AG10803 (cell line): ENCODE results near the gene MED23.

Experiments
- DNase-seq: peaks from one replicate; pipeline ENCODE4 v3.0.0; 2010; ENCODE audit warnings: low read depth
- H3K4me3 ChIP-seq: 2 replicates; pipeline ENCODE4 v1.5.1; 2011; ENCODE audit warnings: mild to moderate bottlenecking, low read length, control low read depth
- TF ChIP-seq, protein P1 (sequence below): conservative IDR thresholded peaks from 2 replicates; pipeline ENCODE4 v1.5.1; 2011; ENCODE audit warnings: mild to moderate bottlenecking, low read length, control low read depth, inconsistent platforms

MED23 gene

DNA sequence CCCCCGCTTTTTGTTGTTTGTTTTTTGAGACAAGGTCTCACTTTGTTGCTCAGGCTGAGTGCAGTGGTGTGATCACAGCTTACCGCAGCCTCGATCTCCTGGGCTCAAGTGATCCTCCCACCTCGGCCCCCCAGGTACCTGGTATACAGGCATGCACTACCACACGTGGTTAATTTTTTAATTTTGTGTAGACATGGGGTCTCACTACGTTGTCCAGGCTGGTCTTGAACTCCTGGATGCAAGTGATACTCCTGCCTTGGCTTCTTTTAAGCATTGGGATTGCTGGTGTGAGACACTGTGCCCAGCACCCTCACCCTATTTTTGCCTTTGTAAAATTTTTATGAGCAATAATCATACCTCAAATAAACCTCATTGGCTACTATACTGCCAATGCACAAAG lies 14.5 kb upstream of the MED23 start:
- TF ChIP-seq, protein P1, sequence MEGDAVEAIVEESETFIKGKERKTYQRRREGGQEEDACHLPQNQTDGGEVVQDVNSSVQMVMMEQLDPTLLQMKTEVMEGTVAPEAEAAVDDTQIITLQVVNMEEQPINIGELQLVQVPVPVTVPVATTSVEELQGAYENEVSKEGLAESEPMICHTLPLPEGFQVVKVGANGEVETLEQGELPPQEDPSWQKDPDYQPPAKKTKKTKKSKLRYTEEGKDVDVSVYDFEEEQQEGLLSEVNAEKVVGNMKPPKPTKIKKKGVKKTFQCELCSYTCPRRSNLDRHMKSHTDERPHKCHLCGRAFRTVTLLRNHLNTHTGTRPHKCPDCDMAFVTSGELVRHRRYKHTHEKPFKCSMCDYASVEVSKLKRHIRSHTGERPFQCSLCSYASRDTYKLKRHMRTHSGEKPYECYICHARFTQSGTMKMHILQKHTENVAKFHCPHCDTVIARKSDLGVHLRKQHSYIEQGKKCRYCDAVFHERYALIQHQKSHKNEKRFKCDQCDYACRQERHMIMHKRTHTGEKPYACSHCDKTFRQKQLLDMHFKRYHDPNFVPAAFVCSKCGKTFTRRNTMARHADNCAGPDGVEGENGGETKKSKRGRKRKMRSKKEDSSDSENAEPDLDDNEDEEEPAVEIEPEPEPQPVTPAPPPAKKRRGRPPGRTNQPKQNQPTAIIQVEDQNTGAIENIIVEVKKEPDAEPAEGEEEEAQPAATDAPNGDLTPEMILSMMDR, result no peak
- DNase-seq, result no peak
- H3K4me3 ChIP-seq, result no peak overlapping the region

DNA sequence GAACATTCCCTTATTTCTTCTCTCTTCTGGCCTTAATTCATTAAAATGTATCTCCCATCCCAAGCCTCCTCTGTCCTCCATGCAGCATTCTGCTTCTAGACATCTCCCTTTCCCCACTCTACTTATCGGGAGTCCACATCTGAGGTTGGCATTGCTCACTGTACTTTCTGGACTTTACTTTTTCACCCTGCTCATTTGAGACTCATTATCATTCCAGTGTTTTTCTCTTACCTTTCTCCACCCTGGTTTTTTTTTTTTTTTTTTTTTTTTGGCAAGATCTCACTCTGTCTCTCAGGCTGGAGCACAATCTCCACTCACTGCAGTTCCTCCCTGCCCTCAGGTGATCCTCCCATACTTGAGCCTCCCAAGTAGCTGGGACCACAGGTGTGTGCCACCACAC lies 13.5 kb upstream of the MED23 start:
- TF ChIP-seq, protein P1, result no peak
- no peak overlapping the region for H3K4me3 ChIP-seq
- DNase-seq, result no peak

DNA sequence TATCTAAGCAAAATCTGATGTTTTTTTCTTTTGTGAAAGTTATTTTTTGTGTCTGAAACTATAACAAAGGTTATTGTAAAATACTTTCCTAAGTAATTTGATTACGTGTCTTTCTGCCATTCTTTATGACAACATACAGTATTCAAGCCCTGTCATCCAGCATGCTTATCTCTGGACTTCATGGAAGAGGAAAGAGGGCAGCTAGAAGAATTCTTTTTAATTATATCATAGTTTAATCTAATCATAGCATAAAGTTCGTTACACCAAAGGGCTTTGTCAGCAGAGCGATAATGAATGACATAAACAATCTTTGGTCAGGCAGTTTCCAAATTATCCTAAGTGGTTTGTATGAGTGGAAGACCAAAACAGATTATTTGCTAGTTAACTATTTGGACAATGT lies 12.5 kb upstream of the MED23 start:
- no peak for DNase-seq
- TF ChIP-seq, protein P1, result no peak
- no peak overlapping the region for H3K4me3 ChIP-seq

DNA sequence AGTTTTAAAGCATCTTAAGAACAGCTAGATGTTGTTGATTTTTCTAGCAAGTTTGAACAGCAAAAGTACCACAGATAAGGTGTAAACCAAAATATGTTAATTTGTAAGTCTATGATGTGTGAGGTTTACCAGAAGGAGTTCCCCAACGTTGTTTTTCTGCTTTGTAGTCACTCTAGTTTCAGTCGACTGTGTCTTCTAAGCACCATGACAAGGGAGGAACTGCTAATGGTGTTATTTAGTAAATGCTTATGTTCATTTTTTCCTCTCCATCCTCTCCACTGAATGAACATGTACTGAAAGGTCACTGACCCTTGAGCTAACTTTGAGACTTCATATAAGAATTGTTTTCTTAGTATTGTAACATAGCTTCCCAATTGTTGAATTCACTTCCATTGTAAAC lies 12.1 kb upstream of the MED23 start:
- DNase-seq, result no peak
- TF ChIP-seq, protein P1, result no peak
- no peak overlapping the region for H3K4me3 ChIP-seq

DNA sequence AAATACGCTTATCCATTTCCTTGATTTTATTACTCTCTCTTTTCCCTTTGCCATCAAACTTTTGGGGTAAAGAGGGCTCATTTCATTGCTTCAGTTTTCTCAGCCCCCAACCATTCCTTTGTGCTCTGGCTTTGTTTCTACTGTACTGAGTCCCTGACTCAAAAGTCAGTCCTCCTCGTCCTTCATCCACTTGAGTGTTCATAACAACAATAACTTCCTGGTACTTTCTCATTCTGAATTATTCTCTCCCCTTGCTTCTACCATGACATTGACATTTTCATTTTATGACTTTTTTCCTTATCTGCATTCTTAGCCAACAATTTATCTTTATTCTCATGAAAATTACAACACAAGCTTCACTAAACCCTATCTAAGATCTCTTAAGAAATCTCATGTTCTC lies 10.0 kb upstream of the MED23 start:
- H3K4me3 ChIP-seq, result no peak overlapping the region
- DNase-seq, result no peak
- TF ChIP-seq, protein P1, result no peak

DNA sequence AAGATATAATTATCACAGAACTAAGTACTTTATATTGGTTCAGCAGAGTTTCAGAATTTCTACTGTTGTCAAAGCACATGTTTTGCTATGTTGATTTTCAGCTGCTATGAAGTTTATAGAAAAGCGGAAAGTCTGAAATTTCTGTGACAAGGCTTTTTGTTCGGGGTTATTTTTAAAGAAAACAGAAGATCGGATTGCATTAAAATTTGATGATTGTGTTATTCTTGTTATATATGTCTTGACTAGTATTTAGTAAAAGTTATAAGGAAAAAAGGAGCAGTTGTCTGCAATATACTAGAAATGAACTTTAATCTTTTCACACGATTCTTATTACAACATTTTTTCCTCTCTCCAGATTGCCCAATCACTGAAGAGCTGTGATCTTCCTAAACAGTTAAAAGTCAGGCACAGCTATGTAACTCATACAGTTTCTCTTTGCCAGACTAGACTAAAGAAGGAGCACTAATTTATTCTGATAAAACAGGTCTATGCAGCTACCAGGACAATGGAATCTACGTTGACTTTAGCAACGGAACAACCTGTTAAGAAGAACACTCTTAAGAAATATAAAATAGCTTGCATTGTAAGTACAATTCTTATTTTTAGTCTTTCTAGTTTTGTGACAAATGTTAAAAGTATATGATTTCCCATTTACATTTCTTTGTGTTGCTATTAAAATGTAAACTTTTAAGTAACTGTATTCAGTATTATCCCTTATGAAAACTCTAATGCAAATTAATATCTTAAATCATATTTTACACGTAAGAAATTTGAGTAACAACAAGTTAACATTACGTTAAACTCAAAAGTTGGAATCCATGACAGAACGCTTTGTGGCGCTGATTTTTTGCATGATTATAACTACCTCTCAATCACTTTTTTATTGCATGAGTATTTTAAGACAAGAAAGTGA lies 9.1 kb upstream of the MED23 start, which contains the start of gene ENPP3:
TSS of gene ENPP3 (plus strand) at position 423 of the 913 bp plus-strand sequence. CDS start at position 506, 83 bp downstream.
- H3K4me3 ChIP-seq, result no peak within 1 kb of the TSS
- TF ChIP-seq, protein P1, result no peak

More for the DNA sequence above, 9.1 kb upstream of the MED23 start, which contains the start of gene ENPP3:
- peak; percentile 11 for DNase-seq
